Mucosa of descending colon (tissue), 3 donors: ENCODE measurements around the gene FAM83E. TPM values are rescaled to one million over a fixed set of nuclear protein-coding genes. Genes with fewer than 3 reads are reported as not detected.

Experiments
- ATAC-seq: fragments of 200-7000 bp; cut with Tn5 transposase; one replicate; pipeline ENCODE4 v1.9.1; 2020; ENCODE audit warnings: mild to moderate bottlenecking, moderate library complexity
- DNase-seq, 3 donors: peaks; one replicate each; pipeline ENCODE4 v3.0.0-alpha.2; 2020
- H3K36me3 ChIP-seq: fragments of 200-600 bp; one replicate; pipeline ENCODE4 v1.8.0; 2021; ENCODE audit warnings: low read depth, mild to moderate bottlenecking
- H3K4me1 ChIP-seq: fragments of 200-600 bp; one replicate; pipeline ENCODE4 v1.8.0; 2021; ENCODE audit warnings: low read depth, mild to moderate bottlenecking
- H3K4me3 ChIP-seq: fragments of 200-600 bp; one replicate; pipeline ENCODE4 v1.8.0; 2021; ENCODE audit warnings: mild to moderate bottlenecking
- H3K9me3 ChIP-seq: fragments of 200-600 bp; one replicate; pipeline ENCODE4 v1.8.0; 2021; ENCODE audit warnings: mild to moderate bottlenecking
- intact Hi-C, 2 donors: fragments of 100-400 bp; cut with DNase I in 1 of 2; cut with micrococcal nuclease in 1 of 2; formaldehyde crosslinking; loops; one replicate each; pipeline versions ENCODE4 v1.11.0 to v1.11.1; 2022; cut with DNase I, micrococcal nuclease
- total RNA-seq, 3 donors: library from RNA; stranded (reverse); fragmentation: NEBNext Ultra II Directional in 2 of 3; extraction: Animal tissue kit (Norgen Biotek cat#: 25700) in 2 of 3; gene quantifications; one replicate each; pipeline versions ENCODE4 v1.2.1 to v1.2.4, GENCODE V29; 2021 to 2023
- TF ChIP-seq, protein P1 (sequence below): fragments of 200-600 bp; IDR thresholded peaks from one replicate; pipeline ENCODE4 v1.8.0; 2022; ENCODE audit warnings: antibody characterized with exemption, mild to moderate bottlenecking
- donor health status: DM: no; HTN: no; CAD: no; lungs with moderate emphysema.
- donor health status: DM: no; HTN: no; CAD: no.
- donor health status: DM: no; HTN: yes; CAD: no.

The FAM83E gene
- total RNA-seq, 3 donors from 2014 or later, result 97.8 to 180 (median 175) TPM

GRCh38 chr19:48606463-48607358 is 8.2 kb downstream of the FAM83E start, which contains the start of gene SPACA4:
Gene SPACA4 (plus strand): TSS chr19:48606742. CDS start chr19:48606979, 237 bp downstream.
- Histone ChIP-seq H3K4me3 (no peak within 1 kb of the TSS), H3K9me3 (no peaks in the 10 kb centered on the region), H3K4me1 (peaks cover 15% of the 10 kb centered on the region), H3K36me3 (no peaks in the 10 kb centered on the region)
- DNase-seq (no peak), ATAC-seq (no peak)
- intact Hi-C loops, result no loop called here
- TF ChIP-seq, protein P1, sequence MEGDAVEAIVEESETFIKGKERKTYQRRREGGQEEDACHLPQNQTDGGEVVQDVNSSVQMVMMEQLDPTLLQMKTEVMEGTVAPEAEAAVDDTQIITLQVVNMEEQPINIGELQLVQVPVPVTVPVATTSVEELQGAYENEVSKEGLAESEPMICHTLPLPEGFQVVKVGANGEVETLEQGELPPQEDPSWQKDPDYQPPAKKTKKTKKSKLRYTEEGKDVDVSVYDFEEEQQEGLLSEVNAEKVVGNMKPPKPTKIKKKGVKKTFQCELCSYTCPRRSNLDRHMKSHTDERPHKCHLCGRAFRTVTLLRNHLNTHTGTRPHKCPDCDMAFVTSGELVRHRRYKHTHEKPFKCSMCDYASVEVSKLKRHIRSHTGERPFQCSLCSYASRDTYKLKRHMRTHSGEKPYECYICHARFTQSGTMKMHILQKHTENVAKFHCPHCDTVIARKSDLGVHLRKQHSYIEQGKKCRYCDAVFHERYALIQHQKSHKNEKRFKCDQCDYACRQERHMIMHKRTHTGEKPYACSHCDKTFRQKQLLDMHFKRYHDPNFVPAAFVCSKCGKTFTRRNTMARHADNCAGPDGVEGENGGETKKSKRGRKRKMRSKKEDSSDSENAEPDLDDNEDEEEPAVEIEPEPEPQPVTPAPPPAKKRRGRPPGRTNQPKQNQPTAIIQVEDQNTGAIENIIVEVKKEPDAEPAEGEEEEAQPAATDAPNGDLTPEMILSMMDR, result no peak

DNA sequence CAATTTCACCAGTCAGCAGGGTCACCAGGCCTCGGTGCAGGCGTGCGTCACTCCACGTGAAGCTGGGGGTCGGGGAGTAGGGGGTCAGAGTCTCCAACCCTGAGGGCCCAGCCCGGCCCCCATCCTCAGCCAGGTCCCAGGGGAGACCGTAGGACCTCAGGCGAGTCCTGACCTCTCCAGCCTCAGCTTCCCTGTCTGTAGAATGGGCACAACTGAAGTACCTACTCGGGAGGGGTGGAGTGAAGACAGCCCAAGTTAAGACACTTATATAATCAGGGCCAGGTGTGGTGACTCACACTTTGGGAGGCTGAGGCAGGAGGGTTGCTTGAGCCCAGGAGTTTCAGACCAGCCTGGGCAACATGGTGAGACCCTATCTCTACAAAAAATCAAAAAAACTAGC is 11.0 kb downstream of the FAM83E start:
- TF ChIP-seq, protein P1, result no peak
- intact Hi-C loops, result no loop called here
- Histone ChIP-seq H3K9me3 (no peaks in the 10 kb centered on the region), H3K4me1 (peaks cover 14% of the 10 kb centered on the region), H3K4me3 (no peak overlapping the region), H3K36me3 (no peaks in the 10 kb centered on the region)
- no peak for ATAC-seq
- DNase-seq, result no peak

DNA sequence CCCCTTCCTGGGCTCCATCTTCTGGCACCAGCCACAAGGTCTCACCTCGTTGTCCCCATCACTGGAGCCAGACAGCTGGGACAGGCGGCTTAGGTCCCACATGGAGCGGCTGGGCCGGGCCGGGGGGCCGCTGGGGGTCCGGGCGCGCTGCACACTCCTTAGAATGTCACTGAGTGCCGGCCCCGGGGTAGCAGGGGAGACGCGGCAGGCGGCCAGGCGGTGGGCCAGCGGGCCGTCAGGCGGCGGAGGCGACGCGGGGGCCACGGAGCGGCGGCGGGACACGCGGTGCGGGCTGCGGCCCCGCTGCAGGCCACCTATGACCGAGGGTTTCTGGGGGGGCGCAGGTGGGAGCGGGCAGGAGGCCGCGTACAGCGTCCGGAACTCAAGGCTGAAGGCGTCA is 11.4 kb downstream of the FAM83E start:
- DNase-seq, result no peak
- Histone ChIP-seq H3K36me3 (no peaks in the 10 kb centered on the region), H3K9me3 (no peaks in the 10 kb centered on the region), H3K4me3 (no peak overlapping the region), H3K4me1 (peaks cover 14% of the 10 kb centered on the region)
- TF ChIP-seq, protein P1, result no peak
- intact Hi-C loops, result no loop called here
- no peak for ATAC-seq

- Histone ChIP-seq H3K36me3 (no peaks in the 10 kb centered on the region), H3K9me3 (no peaks in the 10 kb centered on the region), H3K4me3 (no peak overlapping the region), H3K4me1 (peaks cover 14% of the 10 kb centered on the region)
- TF ChIP-seq, protein P1, result no peak
- no peak for ATAC-seq
- intact Hi-C loops, result no loop called here
- no peak for DNase-seq
These were observed 11.9 kb downstream of the FAM83E start for GRCh38 chr19:48603001-48603400.

GRCh38 chr19:48600679-48601417 is 14.0 kb downstream of the FAM83E start:
- peaks cover 14% of the 10 kb centered on the region for H3K4me1 ChIP-seq
- H3K4me3 ChIP-seq, result no peak overlapping the region
- ATAC-seq (no peak), DNase-seq (no peak)
- H3K9me3 ChIP-seq, result no peaks in the 10 kb centered on the region
- TF ChIP-seq, protein P1, result no peak
- no peaks in the 10 kb centered on the region for H3K36me3 ChIP-seq
- intact Hi-C loops, result no loop called here
